ENCODE results near the gene STIP1.
A peak's percentile ranks its signal among the peaks of the same experiment; 100 is the strongest.

Gene STIP1

DNA sequence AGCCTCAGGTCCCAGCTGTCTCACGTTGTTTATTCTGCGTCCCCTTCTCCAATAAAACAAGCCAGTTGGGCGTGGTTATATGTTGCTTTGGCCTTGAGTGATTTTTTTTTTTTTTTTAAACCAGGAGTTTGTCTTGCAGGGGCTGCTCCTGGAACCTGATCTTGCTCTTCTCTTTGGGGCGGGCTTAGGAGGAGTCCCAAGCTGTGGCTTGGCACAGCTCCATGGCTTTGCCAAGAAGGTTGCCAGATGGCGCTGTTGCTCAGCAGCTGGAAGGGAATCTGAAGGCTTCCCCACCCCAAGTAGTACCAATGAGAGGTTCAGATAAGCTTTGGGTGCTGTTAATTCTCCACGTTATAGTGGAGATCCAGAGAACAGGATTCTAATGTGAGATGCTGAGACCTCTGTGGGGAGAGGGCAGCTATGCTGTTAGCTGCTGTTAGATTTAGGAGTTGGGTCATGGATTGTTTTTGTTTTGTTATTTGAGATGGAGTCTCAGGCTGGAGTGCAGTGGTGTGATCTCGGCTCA lies 18.6 kb downstream of the STIP1 start:
- peak overlapping the region; percentile 82 for H3K27ac ChIP-seq (ENCODE audit: low read depth, low read length, poor library complexity, severe bottlenecking)
- TF ChIP-seq EZH2 (IDR thresholded peaks at IDR 0.05; ENCODE audit: borderline replicate concordance, low read length): no peak
- TF ChIP-seq, protein P1, sequence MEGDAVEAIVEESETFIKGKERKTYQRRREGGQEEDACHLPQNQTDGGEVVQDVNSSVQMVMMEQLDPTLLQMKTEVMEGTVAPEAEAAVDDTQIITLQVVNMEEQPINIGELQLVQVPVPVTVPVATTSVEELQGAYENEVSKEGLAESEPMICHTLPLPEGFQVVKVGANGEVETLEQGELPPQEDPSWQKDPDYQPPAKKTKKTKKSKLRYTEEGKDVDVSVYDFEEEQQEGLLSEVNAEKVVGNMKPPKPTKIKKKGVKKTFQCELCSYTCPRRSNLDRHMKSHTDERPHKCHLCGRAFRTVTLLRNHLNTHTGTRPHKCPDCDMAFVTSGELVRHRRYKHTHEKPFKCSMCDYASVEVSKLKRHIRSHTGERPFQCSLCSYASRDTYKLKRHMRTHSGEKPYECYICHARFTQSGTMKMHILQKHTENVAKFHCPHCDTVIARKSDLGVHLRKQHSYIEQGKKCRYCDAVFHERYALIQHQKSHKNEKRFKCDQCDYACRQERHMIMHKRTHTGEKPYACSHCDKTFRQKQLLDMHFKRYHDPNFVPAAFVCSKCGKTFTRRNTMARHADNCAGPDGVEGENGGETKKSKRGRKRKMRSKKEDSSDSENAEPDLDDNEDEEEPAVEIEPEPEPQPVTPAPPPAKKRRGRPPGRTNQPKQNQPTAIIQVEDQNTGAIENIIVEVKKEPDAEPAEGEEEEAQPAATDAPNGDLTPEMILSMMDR (IDR thresholded peaks at IDR 0.05; ENCODE audit: low read length): peak; percentile 86

GRCh38 chr11:64206457-64207255 lies 20.7 kb downstream of the STIP1 start, which contains the start of gene FERMT3:
TSS of gene FERMT3 (plus strand) at chr11:64206721. CDS start at chr11:64207365, 644 bp downstream.
- Histone ChIP-seq H3K4me1 (ENCODE audit: insufficient read depth, low read length, severe bottlenecking) (peaks cover 41% of the 10 kb centered on the region), H2AFZ (ENCODE audit: low read length) (no peak within 1 kb of the TSS), H4K20me1 (ENCODE audit: insufficient read depth, low read length) (no peaks in the 10 kb centered on the region), H3K4me3 (ENCODE audit: low read depth, low read length, poor library complexity, severe bottlenecking) (peak within 1 kb of the TSS; percentile 66), H3K9me3 (ENCODE audit: low read length) (no peaks in the 10 kb centered on the region), H3F3A (ENCODE audit: insufficient read depth, low read length) (no peaks in the 10 kb centered on the region), H3K79me2 (ENCODE audit: insufficient read depth, low read length) (no peaks in the 10 kb centered on the region), H3K9ac (ENCODE audit: low read length) (peak within 1 kb of the TSS; percentile 80), H3K4me2 (ENCODE audit: low read length) (peak within 1 kb of the TSS; percentile 90), H3K27me3 (ENCODE audit: insufficient read depth, low read length) (no peaks in the 10 kb centered on the region), H3K27ac (ENCODE audit: low read depth, low read length, poor library complexity, severe bottlenecking) (peak within 1 kb of the TSS; percentile 82), H3K9me2 (ENCODE audit: low read depth, low read length) (no peaks in the 10 kb centered on the region), H3K36me3 (ENCODE audit: insufficient read depth, low read length) (peaks cover 67% of the 10 kb centered on the region)
- TF ChIP-seq, protein P1 (IDR thresholded peaks at IDR 0.05; ENCODE audit: low read length): no peak

More for the DNA sequence above, 18.6 kb downstream of the STIP1 start:
- Histone ChIP-seq H2AFZ (ENCODE audit: low read length) (no peak overlapping the region), H3F3A (ENCODE audit: insufficient read depth, low read length) (no peaks in the 10 kb centered on the region), H3K9me2 (ENCODE audit: low read depth, low read length) (no peaks in the 10 kb centered on the region), H3K4me2 (ENCODE audit: low read length) (no peak overlapping the region), H3K9ac (ENCODE audit: low read length) (no peak overlapping the region), H4K20me1 (ENCODE audit: insufficient read depth, low read length) (no peaks in the 10 kb centered on the region), H3K4me3 (ENCODE audit: low read depth, low read length, poor library complexity, severe bottlenecking) (no peak overlapping the region), H3K27me3 (ENCODE audit: insufficient read depth, low read length) (no peaks in the 10 kb centered on the region), H3K79me2 (ENCODE audit: insufficient read depth, low read length) (no peaks in the 10 kb centered on the region), H3K4me1 (ENCODE audit: insufficient read depth, low read length, severe bottlenecking) (peaks cover 41% of the 10 kb centered on the region), H3K9me3 (ENCODE audit: low read length) (no peaks in the 10 kb centered on the region), H3K36me3 (ENCODE audit: insufficient read depth, low read length) (peaks cover 73% of the 10 kb centered on the region)

DNA sequence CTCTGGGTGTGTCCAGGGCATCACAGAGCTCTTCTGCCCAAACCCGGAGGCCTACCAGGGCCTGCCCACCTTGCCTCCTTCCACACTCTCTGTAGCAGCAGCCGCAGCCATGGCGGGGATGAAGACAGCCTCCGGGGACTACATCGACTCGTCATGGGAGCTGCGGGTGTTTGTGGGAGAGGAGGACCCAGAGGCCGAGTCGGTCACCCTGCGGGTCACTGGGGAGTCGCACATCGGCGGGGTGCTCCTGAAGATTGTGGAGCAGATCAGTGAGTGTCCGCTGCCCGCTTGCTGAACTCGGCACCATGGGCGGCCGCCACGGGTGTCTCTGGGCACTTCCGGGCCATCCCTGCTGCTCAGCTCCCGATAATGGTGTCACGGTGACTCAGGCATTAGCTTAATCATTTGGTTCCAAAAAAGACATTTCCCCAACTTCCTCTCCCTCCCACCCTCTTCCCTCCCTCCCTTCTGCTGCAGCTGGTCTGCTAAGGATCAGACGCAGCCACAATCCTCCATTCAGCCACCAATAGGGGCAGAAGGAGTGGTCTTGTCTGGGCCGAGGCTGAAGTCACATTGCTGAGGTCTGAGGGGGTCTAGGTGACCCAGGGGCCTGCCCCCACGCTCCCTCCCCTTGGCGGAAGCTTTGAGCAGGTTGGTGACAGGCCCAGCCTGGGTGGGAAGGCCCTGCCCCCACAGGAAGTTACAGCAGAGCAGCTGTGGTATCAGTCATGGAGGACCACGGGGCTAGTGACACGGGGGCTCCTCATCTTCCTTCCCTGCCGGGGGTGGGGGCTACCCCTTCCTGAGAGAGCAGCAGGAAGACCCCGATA lies 21.5 kb downstream of the STIP1 start:
- Histone ChIP-seq H3K79me2 (ENCODE audit: insufficient read depth, low read length) (no peaks in the 10 kb centered on the region), H3K36me3 (ENCODE audit: insufficient read depth, low read length) (peaks cover 67% of the 10 kb centered on the region), H3K27me3 (ENCODE audit: insufficient read depth, low read length) (no peaks in the 10 kb centered on the region), H4K20me1 (ENCODE audit: insufficient read depth, low read length) (no peaks in the 10 kb centered on the region), H3K4me3 (ENCODE audit: low read depth, low read length, poor library complexity, severe bottlenecking) (peak overlapping the region; percentile 66), H3K27ac (ENCODE audit: low read depth, low read length, poor library complexity, severe bottlenecking) (peak overlapping the region; percentile 82), H2AFZ (ENCODE audit: low read length) (no peak overlapping the region), H3K9ac (ENCODE audit: low read length) (peak overlapping the region; percentile 80), H3K9me2 (ENCODE audit: low read depth, low read length) (no peaks in the 10 kb centered on the region), H3F3A (ENCODE audit: insufficient read depth, low read length) (no peaks in the 10 kb centered on the region), H3K4me2 (ENCODE audit: low read length) (peak overlapping the region; percentile 90), H3K4me1 (ENCODE audit: insufficient read depth, low read length, severe bottlenecking) (peaks cover 41% of the 10 kb centered on the region), H3K9me3 (ENCODE audit: low read length) (no peaks in the 10 kb centered on the region)
- TF ChIP-seq EZH2 (IDR thresholded peaks at IDR 0.05; ENCODE audit: borderline replicate concordance, low read length): no peak
- TF ChIP-seq, protein P1 (IDR thresholded peaks at IDR 0.05; ENCODE audit: low read length): no peak

Measured in OCI-LY1 (cell line).